ENCODE measurements around the gene VEZT.

VEZT gene

GRCh38 chr12:95279856-95280255 lies 62.2 kb downstream of the VEZT start:
- no peak overlapping the region for H3K23ac ChIP-seq (ENCODE audit: low read length)
- H4K8ac ChIP-seq (ENCODE audit: low read depth, low read length) = no peak overlapping the region
- no peak overlapping the region for H3K9ac ChIP-seq (ENCODE audit: low read length)
- no peak for DNase-seq
- no CpG with 5 or more reads among the region's 4 CpGs for WGBS (ENCODE audit: extremely low coverage, insufficient coverage, low lambda C conversion rate)
- no peak overlapping the region for H3K27ac ChIP-seq (ENCODE audit: low read depth, low read length)
- no peaks in the 10 kb centered on the region for H3K79me2 ChIP-seq (ENCODE audit: control insufficient read depth, insufficient read depth, low read length)
- no peak overlapping the region for H2AK5ac ChIP-seq (ENCODE audit: low read length)
- no peak overlapping the region for H3K4ac ChIP-seq (ENCODE audit: low read depth, low read length)
- no peak overlapping the region for H3K56ac ChIP-seq (ENCODE audit: low read length)
- no peak overlapping the region for H3K4me2 ChIP-seq (ENCODE audit: low read length)
- peaks cover 4% of the 10 kb centered on the region for H3K4me1 ChIP-seq (ENCODE audit: control insufficient read depth, low read depth, low read length)
- H2BK120ac ChIP-seq (ENCODE audit: low read depth, low read length) = no peak overlapping the region
- H3K36me3 ChIP-seq (ENCODE audit: control insufficient read depth, insufficient read depth, low read length) = peaks cover 5% of the 10 kb centered on the region
- H3K18ac ChIP-seq (ENCODE audit: low read length) = no peak overlapping the region
- H3K4me3 ChIP-seq (ENCODE audit: low read length) = no peak overlapping the region
- no peak overlapping the region for H2BK15ac ChIP-seq (replicated peaks; ENCODE audit: low read depth)
- H2BK5ac ChIP-seq (ENCODE audit: low read length) = no peak overlapping the region
- H4K5ac ChIP-seq (ENCODE audit: low read length) = no peak overlapping the region
- H3K79me1 ChIP-seq (ENCODE audit: low read length) = no peaks in the 10 kb centered on the region
- H3K27me3 ChIP-seq (ENCODE audit: insufficient read depth, low read length, poor library complexity) = no peaks in the 10 kb centered on the region

GRCh38 chr12:95282266-95282665 lies 64.7 kb downstream of the VEZT start:
- Histone ChIP-seq H2BK5ac (ENCODE audit: low read length) (no peak overlapping the region), H3K4ac (ENCODE audit: low read depth, low read length) (no peak overlapping the region), H4K8ac (ENCODE audit: low read depth, low read length) (no peak overlapping the region), H3K4me2 (ENCODE audit: low read length) (no peak overlapping the region), H3K23ac (ENCODE audit: low read length) (no peak overlapping the region), H3K4me3 (ENCODE audit: low read length) (no peak overlapping the region), H3K27me3 (ENCODE audit: insufficient read depth, low read length, poor library complexity) (no peaks in the 10 kb centered on the region), H3K36me3 (ENCODE audit: control insufficient read depth, insufficient read depth, low read length) (peaks cover 5% of the 10 kb centered on the region), H2BK120ac (ENCODE audit: low read depth, low read length) (no peak overlapping the region), H3K56ac (ENCODE audit: low read length) (no peak overlapping the region), H3K9ac (ENCODE audit: low read length) (no peak overlapping the region), H3K27ac (ENCODE audit: low read depth, low read length) (no peak overlapping the region), H2BK15ac (replicated peaks; ENCODE audit: low read depth) (no peak overlapping the region), H3K18ac (ENCODE audit: low read length) (no peak overlapping the region), H2AK5ac (ENCODE audit: low read length) (no peak overlapping the region), H3K79me1 (ENCODE audit: low read length) (no peaks in the 10 kb centered on the region), H4K5ac (ENCODE audit: low read length) (no peak overlapping the region), H3K4me1 (ENCODE audit: control insufficient read depth, low read depth, low read length) (peaks cover 4% of the 10 kb centered on the region), H3K79me2 (ENCODE audit: control insufficient read depth, insufficient read depth, low read length) (no peaks in the 10 kb centered on the region)
- WGBS (ENCODE audit: extremely low coverage, insufficient coverage, low lambda C conversion rate) = no CpG with 5 or more reads among the region's 6 CpGs
- DNase-seq = no peak

- H3K9ac ChIP-seq (ENCODE audit: low read length) = no peak overlapping the region
Measured at GRCh38 chr12:95283371-95283770, 65.8 kb downstream of the VEZT start.

GRCh38 chr12:95286713-95287112 lies 69.1 kb downstream of the VEZT start:
- no peak overlapping the region for H2AK5ac ChIP-seq (ENCODE audit: low read length)
- no peak for DNase-seq
- no CpG with 5 or more reads among the region's 3 CpGs for WGBS (ENCODE audit: extremely low coverage, insufficient coverage, low lambda C conversion rate)

More at GRCh38 chr12:95283371-95283770, 65.8 kb downstream of the VEZT start:
- no peak overlapping the region for H4K8ac ChIP-seq (ENCODE audit: low read depth, low read length)
- no peak overlapping the region for H3K4me3 ChIP-seq (ENCODE audit: low read length)
- H4K5ac ChIP-seq (ENCODE audit: low read length) = no peak overlapping the region
- no peak overlapping the region for H3K27ac ChIP-seq (ENCODE audit: low read depth, low read length)
- H2BK5ac ChIP-seq (ENCODE audit: low read length) = no peak overlapping the region
- H3K23ac ChIP-seq (ENCODE audit: low read length) = no peak overlapping the region
- no peak overlapping the region for H2BK15ac ChIP-seq (replicated peaks; ENCODE audit: low read depth)
- H3K27me3 ChIP-seq (ENCODE audit: insufficient read depth, low read length, poor library complexity) = no peaks in the 10 kb centered on the region
- H3K4ac ChIP-seq (ENCODE audit: low read depth, low read length) = no peak overlapping the region
- H3K79me2 ChIP-seq (ENCODE audit: control insufficient read depth, insufficient read depth, low read length) = no peaks in the 10 kb centered on the region
- peaks cover 5% of the 10 kb centered on the region for H3K36me3 ChIP-seq (ENCODE audit: control insufficient read depth, insufficient read depth, low read length)
- no peak for DNase-seq
- no peak overlapping the region for H3K56ac ChIP-seq (ENCODE audit: low read length)
- peaks cover 4% of the 10 kb centered on the region for H3K4me1 ChIP-seq (ENCODE audit: control insufficient read depth, low read depth, low read length)
- H2BK120ac ChIP-seq (ENCODE audit: low read depth, low read length) = no peak overlapping the region
- H3K4me2 ChIP-seq (ENCODE audit: low read length) = no peak overlapping the region
- no CpG with 5 or more reads among the region's 1 CpG for WGBS (ENCODE audit: extremely low coverage, insufficient coverage, low lambda C conversion rate)
- no peak overlapping the region for H3K18ac ChIP-seq (ENCODE audit: low read length)
- no peaks in the 10 kb centered on the region for H3K79me1 ChIP-seq (ENCODE audit: low read length)
- H2AK5ac ChIP-seq (ENCODE audit: low read length) = no peak overlapping the region

GRCh38 chr12:95291501-95291900 lies 73.9 kb downstream of the VEZT start:
- Histone ChIP-seq H3K56ac (ENCODE audit: low read length) (no peak overlapping the region), H4K5ac (ENCODE audit: low read length) (no peak overlapping the region), H3K4me2 (ENCODE audit: low read length) (no peak overlapping the region), H3K27ac (ENCODE audit: low read depth, low read length) (no peak overlapping the region), H3K9ac (ENCODE audit: low read length) (no peak overlapping the region), H3K4me3 (ENCODE audit: low read length) (no peak overlapping the region), H3K79me1 (ENCODE audit: low read length) (no peaks in the 10 kb centered on the region), H2BK120ac (ENCODE audit: low read depth, low read length) (no peak overlapping the region), H3K36me3 (ENCODE audit: control insufficient read depth, insufficient read depth, low read length) (no peaks in the 10 kb centered on the region), H3K27me3 (ENCODE audit: insufficient read depth, low read length, poor library complexity) (no peaks in the 10 kb centered on the region), H3K18ac (ENCODE audit: low read length) (no peak overlapping the region), H2BK5ac (ENCODE audit: low read length) (no peak overlapping the region), H2AK5ac (ENCODE audit: low read length) (no peak overlapping the region), H3K4me1 (ENCODE audit: control insufficient read depth, low read depth, low read length) (no peaks in the 10 kb centered on the region), H4K8ac (ENCODE audit: low read depth, low read length) (no peak overlapping the region), H3K79me2 (ENCODE audit: control insufficient read depth, insufficient read depth, low read length) (no peaks in the 10 kb centered on the region), H3K23ac (ENCODE audit: low read length) (no peak overlapping the region), H2BK15ac (replicated peaks; ENCODE audit: low read depth) (no peak overlapping the region), H3K4ac (ENCODE audit: low read depth, low read length) (no peak overlapping the region)
- DNase-seq = no peak
- no CpG with 5 or more reads among the region's 2 CpGs for WGBS (ENCODE audit: extremely low coverage, insufficient coverage, low lambda C conversion rate)

More at GRCh38 chr12:95286713-95287112, 69.1 kb downstream of the VEZT start:
- Histone ChIP-seq H3K18ac (ENCODE audit: low read length) (no peak overlapping the region), H3K27me3 (ENCODE audit: insufficient read depth, low read length, poor library complexity) (no peaks in the 10 kb centered on the region), H3K4me1 (ENCODE audit: control insufficient read depth, low read depth, low read length) (no peaks in the 10 kb centered on the region), H3K79me1 (ENCODE audit: low read length) (no peaks in the 10 kb centered on the region), H4K8ac (ENCODE audit: low read depth, low read length) (no peak overlapping the region), H2BK15ac (replicated peaks; ENCODE audit: low read depth) (no peak overlapping the region), H4K5ac (ENCODE audit: low read length) (no peak overlapping the region), H2BK120ac (ENCODE audit: low read depth, low read length) (no peak overlapping the region), H2BK5ac (ENCODE audit: low read length) (no peak overlapping the region), H3K79me2 (ENCODE audit: control insufficient read depth, insufficient read depth, low read length) (no peaks in the 10 kb centered on the region), H3K23ac (ENCODE audit: low read length) (no peak overlapping the region), H3K4ac (ENCODE audit: low read depth, low read length) (no peak overlapping the region), H3K27ac (ENCODE audit: low read depth, low read length) (no peak overlapping the region), H3K4me2 (ENCODE audit: low read length) (no peak overlapping the region), H3K9ac (ENCODE audit: low read length) (no peak overlapping the region), H3K56ac (ENCODE audit: low read length) (no peak overlapping the region), H3K36me3 (ENCODE audit: control insufficient read depth, insufficient read depth, low read length) (peaks cover 5% of the 10 kb centered on the region), H3K4me3 (ENCODE audit: low read length) (no peak overlapping the region)

- no peaks in the 10 kb centered on the region for H3K4me1 ChIP-seq (ENCODE audit: control insufficient read depth, low read depth, low read length)
- H3K23ac ChIP-seq (ENCODE audit: low read length) = no peak overlapping the region
- no peaks in the 10 kb centered on the region for H3K79me2 ChIP-seq (ENCODE audit: control insufficient read depth, insufficient read depth, low read length)
- no peak overlapping the region for H3K4ac ChIP-seq (ENCODE audit: low read depth, low read length)
- WGBS (ENCODE audit: extremely low coverage, insufficient coverage, low lambda C conversion rate) = no CpG with 5 or more reads among the region's 5 CpGs
- H3K4me2 ChIP-seq (ENCODE audit: low read length) = no peak overlapping the region
- no peak overlapping the region for H4K5ac ChIP-seq (ENCODE audit: low read length)
- no peak for DNase-seq
- no peak overlapping the region for H3K56ac ChIP-seq (ENCODE audit: low read length)
- H3K27ac ChIP-seq (ENCODE audit: low read depth, low read length) = no peak overlapping the region
- no peak overlapping the region for H3K4me3 ChIP-seq (ENCODE audit: low read length)
- no peak overlapping the region for H4K8ac ChIP-seq (ENCODE audit: low read depth, low read length)
- no peak overlapping the region for H2BK5ac ChIP-seq (ENCODE audit: low read length)
- H3K36me3 ChIP-seq (ENCODE audit: control insufficient read depth, insufficient read depth, low read length) = no peaks in the 10 kb centered on the region
- no peaks in the 10 kb centered on the region for H3K79me1 ChIP-seq (ENCODE audit: low read length)
- no peak overlapping the region for H2BK15ac ChIP-seq (replicated peaks; ENCODE audit: low read depth)
- H3K27me3 ChIP-seq (ENCODE audit: insufficient read depth, low read length, poor library complexity) = no peaks in the 10 kb centered on the region
- H2BK120ac ChIP-seq (ENCODE audit: low read depth, low read length) = no peak overlapping the region
- H3K9ac ChIP-seq (ENCODE audit: low read length) = no peak overlapping the region
- H2AK5ac ChIP-seq (ENCODE audit: low read length) = no peak overlapping the region
- H3K18ac ChIP-seq (ENCODE audit: low read length) = no peak overlapping the region
Measured at GRCh38 chr12:95298916-95299315, 81.3 kb downstream of the VEZT start.
